Kidney tubule cell (primary cell): ENCODE measurements around the gene PIK3R6.

Source experiments
- DNase-seq: peaks from one replicate; pipeline ENCODE4 v3.0.0-alpha.2; 2018; ENCODE audit warnings: low spot score

The PIK3R6 gene

DNA sequence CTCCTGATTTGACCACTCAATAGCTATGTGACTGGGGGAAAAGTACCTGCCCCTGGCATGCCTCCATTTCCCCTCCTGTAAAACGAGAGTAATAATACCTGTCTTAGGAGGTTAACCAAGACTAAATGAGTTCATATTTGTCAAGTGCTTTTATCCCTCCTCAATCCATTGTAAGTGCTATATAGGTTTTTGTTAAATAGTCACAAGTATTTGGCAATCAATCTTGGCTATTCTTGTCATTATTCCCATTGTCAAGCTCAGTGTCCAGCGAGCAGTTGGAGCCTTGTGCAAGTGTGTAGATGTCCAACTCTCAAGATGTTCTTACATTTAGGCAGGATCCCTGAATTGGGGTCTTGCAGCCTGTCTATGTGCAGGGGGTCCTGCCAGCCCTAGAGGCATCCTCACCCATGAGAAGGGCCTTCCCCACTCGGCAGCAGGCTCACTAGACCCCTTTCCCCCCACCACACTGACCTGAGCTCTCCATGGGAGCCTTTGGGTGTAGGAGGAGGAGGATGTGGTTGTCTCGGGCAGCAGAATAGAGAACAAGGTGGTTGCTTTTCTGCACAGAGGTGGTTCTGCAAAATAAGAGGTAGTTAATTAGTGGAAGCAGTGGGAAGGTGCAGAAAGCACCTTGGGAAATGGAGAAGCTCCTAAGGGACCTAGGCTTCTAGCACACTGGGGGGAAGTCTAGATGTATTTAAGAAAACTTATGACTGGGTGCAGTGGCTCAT is 18.0 kb downstream of the PIK3R6 start:
- no peak for DNase-seq

DNA sequence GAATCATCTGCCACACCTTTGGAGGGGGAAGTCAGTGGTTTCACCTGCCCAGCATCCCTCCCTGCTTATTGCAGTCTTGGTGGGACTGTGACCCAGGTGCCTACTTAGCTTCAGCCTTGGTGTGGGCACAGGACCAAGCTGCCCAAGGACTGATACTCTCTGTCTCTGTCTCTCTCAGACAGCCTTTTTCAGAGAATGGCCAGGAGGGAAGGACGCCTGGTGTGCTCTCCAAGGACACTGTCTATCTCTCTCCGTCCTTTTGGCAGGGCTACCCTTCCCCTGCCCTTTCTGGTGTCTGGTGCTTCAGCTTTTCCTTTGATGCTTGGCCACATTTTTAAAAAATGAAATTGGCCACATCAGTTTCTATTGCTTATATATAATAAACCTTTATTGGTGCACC is 19.6 kb downstream of the PIK3R6 start:
- no peak for DNase-seq

- DNase-seq, result peak; percentile 36
Observed at GRCh38 chr17:8846768-8847211, 20.7 kb downstream of the PIK3R6 start.

DNA sequence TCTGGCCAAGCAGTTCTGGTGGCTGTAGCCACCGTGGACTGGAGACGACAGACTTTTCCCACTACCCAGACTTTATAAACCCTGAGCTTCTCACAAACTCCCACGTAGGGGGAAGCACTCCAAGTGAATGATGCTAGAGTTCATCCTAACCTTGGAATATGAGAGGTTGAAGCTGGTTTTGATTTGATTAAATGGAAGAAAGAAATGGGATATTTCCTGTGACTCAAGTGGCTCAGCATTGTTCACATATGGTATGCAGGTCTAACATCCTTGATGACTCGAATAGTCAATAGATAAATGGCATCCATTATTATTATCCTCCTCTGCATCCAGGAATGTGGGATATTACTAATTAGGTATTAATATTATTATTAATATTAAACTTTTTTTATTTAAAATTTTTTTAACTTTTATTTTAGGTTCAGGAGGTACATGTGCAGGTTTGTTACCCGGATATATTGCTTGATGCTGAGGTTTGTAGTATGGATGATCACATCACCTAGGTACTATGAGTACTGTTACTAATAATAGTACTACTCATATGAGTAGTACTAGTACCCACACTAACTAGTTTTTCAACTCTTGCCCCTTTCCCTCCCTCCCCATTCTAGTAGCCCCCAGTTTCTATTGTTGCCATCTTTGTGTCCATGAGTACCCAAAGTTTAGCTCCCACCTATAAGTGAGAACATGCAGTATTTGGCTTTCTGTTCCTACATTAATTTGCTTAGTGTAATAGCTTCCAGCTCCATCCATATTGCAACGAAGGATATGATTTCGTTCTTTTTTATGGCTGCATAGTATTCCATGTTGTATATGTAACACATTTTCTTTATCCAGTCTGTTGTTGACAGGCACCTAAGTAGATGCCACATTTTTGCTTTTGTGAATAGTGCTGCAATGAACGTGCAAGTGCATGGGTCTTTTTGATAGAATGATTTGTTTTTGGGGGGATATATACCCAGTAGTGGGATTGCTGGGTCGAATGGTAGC is 22.9 kb downstream of the PIK3R6 start:
- no peak for DNase-seq

- DNase-seq, result no peak
Observed at GRCh38 chr17:8843344-8843743, 24.1 kb downstream of the PIK3R6 start.

GRCh38 chr17:8841844-8842243 is 25.6 kb downstream of the PIK3R6 start:
- DNase-seq, result no peak

DNA sequence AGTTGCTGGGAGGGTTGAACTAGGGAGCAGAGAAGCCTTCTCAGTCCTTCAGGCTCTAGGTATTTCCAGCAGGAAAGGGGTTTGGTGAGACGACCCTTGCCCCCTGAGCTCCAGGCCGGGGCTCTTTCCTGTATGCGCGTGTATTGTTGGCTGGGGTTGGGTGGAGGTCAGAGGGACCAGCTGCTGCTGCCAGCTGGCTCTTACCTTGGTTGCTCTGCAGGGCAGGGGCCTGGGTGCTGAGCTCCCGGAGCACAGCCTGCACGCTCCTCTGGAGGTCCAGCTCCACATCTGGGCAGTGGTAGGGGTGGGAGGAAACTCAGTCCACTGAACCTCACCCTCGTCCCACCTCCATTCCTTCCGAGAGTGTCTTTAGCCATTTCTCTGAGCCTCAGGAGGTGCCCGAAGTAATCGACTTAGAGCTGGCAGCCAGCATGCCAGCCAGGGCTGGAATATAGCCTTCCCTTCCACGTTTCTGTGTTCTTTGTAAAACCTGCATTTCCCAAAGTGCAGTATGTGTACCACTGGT is 28.0 kb downstream of the PIK3R6 start:
- no peak for DNase-seq

DNA sequence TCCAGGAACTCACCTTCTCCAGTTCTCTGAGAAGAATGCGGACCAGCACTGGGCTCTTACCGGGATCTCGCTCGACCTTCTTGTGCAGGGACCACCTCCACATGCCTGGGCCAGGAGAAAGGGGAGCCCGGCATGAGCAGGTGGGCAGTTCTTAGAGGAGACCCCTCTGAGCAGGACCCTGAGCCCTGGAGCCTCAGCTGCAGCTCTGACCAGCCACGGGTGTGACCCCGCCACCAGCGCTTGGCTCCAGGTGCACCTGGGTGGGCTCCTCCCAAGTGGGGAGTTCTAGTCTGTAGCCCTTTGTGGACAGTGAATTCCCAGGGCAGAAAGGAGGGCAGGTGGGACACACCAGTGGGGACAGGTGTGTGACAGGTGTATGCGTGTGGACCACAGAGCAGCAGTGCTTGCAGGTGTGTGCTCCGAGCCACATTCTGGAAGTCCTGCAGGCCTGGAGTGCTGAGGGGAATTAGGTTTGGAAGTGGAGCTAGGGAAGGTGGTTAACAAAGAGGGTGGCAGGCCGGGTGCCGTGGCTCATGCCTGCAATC is 28.9 kb downstream of the PIK3R6 start:
- DNase-seq, result no peak

DNA sequence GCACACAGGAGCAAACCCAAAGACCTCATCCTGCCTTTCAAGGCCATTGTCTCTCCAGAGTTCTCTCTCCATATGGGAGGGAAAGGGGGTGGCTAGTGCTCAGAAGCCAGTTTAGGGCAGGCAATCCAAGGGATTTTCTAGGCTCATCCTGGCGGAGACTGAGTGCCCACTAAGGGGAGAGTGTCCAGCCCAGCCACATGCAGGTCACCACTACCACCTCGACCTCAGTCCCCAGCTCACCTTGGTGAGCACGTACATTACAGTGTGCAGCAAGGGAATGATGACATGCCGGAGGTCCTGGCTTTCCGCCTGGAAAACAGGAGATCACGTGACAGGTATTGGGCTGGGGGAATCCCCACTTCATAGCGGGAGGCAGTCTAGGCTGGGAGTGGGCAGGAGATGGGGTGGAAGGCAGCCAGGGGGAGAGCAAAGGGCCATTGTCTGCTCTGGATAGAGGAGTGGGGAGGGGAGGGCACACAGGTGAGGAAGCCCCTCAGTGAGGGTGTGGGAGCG is 29.9 kb downstream of the PIK3R6 start:
- peak; percentile 75 for DNase-seq

- peak; percentile 59 for DNase-seq
Observed at GRCh38 chr17:8836821-8837562, 30.5 kb downstream of the PIK3R6 start.

GRCh38 chr17:8835631-8836364 is 31.7 kb downstream of the PIK3R6 start:
- DNase-seq, result no peak

DNA sequence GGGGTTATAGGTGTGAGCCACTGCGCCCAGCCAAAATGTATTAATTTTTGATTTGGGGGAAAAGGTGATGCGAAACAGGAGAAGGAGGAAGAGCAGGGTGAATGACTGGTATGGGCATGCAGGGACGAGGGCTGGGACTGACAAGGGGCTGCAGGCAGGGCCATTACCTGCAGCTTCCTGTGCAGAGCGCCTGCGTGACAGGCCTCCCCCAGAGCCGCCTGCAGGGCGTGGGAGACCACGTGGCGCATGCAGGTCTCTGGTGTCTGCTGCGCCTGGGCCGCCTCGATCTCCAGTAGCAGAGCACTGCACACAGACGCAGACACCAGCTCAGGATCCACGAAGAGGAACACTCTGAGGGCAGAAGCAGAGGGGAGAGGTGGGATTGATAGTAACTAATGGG is 32.4 kb downstream of the PIK3R6 start:
- DNase-seq, result no peak

DNA sequence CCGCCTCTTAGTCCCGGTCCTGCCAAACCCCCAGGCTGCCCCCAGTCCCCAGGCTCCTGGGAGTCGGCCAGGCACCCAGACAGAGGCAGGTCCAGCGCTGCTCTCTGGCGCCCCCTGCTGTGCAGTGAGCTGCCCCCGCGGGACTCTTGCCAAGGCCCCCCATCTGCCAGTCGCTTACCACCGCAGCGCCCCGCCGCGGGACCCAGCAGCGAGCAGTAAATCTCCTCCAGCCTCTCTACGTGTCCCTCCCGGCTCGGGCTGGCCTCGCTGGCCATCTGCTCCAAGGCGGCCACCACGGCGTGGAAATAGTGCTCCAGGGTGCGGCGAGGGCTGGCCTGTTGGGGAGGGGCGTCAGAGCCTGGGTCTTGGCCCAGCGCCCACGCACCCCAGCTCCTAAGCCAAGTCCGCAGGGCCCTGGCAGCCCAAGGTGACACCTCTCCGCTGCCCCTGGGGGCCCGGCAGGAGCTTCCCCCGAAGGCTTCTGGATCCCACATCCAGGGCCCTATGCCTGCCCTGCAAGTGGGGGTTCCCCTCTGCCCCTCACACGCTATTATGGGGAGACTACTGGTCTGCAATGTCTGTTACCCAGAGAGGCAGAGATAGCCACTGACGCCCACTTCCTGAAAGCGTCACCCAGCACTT is 34.6 kb downstream of the PIK3R6 start:
- DNase-seq, result peak; percentile 6

DNA sequence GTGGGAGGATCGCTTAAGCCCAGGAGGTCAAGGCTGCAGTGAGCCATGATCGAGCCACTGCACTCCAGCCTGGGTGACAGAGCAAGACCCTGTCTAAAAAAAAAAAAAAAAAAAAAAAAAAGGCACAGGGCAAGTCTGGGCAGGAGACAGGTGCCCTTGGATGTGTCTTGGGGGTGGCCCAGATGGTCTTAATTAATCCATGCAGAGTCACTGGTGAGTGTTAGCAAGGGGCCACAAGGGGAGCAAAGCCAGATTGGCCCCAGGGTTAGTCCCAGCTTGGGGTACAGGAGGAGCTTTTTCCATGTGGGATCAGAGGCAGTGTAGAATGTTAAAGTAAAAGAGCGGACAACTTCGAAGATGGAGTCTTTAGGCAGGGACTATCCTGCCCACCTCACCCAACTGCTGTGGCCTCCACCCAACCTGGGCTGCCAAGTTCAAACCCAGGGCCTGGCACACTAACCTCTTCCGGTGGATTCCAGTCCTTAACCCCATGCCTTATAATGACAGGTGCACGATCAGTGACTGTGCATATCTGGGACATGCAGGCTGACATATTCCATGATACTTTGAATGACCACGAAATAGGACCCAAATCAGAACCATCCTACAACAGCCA is 36.1 kb downstream of the PIK3R6 start:
- DNase-seq, result no peak

DNA sequence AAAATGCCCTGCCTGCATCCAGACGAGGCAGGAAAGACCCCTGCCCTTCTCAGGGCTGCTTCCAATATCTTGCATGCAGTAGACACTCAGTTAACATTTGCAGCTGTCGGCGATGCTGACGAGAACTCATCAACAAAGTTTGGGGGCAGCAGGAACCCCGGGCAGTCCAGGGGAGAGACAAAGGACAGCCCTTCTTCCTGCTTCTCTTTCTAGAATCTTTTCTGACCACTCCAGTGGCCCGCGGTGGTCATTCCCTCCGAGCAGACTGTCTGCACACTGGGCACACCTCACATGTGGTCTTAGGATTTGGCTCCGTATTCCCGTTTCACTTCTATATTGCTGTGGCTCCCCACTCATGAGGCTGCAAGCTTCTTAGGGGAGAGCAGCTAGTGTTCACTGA is 37.3 kb downstream of the PIK3R6 start:
- DNase-seq, result no peak

- no peak for DNase-seq
Observed at GRCh38 chr17:8829036-8829941, 38.2 kb downstream of the PIK3R6 start.

DNA sequence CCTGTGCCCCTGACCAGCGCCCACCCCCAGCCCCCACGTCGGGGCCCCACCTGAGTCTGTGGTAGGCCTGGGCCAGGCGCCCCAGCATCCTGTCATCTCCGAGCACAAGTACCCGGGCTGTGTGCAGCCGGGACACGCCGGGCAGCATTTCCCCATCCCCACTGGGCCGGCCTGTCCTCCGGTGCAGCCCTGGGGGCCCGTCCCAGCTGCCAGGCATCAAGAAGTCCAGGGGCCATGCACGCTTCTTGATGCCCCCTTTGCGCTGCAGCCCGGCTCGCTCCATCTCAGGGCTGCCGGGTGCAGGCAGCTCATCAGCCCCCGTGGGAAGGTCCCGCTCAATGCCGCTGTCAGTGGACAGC is 39.0 kb downstream of the PIK3R6 start:
- no peak for DNase-seq

DNA sequence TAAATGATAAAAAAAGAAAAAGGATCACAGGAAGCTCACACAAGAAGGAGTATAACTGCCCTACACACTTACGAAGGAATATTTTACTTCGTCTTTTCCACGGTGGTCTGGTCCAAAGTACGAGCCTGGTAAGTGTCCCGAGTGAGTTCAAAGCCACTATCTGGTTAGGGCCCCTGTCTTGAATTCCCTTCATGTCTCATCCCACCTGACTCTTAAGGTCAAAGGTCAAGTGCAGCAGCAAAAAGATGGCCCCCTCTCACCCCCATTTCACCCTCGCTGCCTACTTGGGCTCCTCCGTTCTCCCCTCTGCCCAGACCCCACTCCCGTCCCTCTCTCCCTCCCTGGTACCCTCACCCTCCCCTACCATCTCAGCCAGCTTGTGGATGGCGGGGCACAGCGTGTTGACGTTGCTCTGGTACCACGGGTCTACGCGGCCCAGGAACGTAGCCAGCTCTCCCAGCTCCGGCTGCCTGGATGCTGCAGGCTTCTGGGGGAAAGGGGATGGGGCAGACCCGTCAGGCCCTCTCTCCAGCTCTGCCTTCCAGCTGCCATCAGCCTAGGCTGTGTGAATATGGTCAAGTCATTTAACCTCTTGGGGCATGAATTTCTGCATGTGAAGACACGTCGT is 40.6 kb downstream of the PIK3R6 start:
- DNase-seq, result no peak
